BE2C (cell line): ENCODE results near the gene NCBP2L.

Experiments used
- DNase-seq: peaks from one replicate; pipeline ENCODE4 v3.0.0-alpha.2; 2020
- H3K27me3 ChIP-seq: fragments of 250-450 bp; sonication (Bioruptor Pico); 2 replicates; pipeline ENCODE4 v1.5.1; 2020; ENCODE audit warnings: mild to moderate bottlenecking
- H3K36me3 ChIP-seq: fragments of 250-450 bp; sonication (Bioruptor Pico); 2 replicates; pipeline ENCODE4 v1.5.1; 2020; ENCODE audit warnings: mild to moderate bottlenecking
- H3K4me1 ChIP-seq: fragments of 250-450 bp; sonication (Bioruptor Pico); 2 replicates; pipeline ENCODE4 v1.5.1; 2020
- H3K4me3 ChIP-seq: 2 replicates; pipeline ENCODE4 v1.5.1; 2011; ENCODE audit warnings: low read depth, low read length
- H3K9me3 ChIP-seq: fragments of 250-450 bp; sonication (Bioruptor Pico); 2 replicates; pipeline ENCODE4 v1.5.1; 2020
- TF ChIP-seq, protein P1 (sequence below): IDR thresholded peaks from 2 replicates; pipeline ENCODE4 v1.5.1; 2012; ENCODE audit warnings: mild to moderate bottlenecking, low read depth, low read length

Gene NCBP2L

DNA sequence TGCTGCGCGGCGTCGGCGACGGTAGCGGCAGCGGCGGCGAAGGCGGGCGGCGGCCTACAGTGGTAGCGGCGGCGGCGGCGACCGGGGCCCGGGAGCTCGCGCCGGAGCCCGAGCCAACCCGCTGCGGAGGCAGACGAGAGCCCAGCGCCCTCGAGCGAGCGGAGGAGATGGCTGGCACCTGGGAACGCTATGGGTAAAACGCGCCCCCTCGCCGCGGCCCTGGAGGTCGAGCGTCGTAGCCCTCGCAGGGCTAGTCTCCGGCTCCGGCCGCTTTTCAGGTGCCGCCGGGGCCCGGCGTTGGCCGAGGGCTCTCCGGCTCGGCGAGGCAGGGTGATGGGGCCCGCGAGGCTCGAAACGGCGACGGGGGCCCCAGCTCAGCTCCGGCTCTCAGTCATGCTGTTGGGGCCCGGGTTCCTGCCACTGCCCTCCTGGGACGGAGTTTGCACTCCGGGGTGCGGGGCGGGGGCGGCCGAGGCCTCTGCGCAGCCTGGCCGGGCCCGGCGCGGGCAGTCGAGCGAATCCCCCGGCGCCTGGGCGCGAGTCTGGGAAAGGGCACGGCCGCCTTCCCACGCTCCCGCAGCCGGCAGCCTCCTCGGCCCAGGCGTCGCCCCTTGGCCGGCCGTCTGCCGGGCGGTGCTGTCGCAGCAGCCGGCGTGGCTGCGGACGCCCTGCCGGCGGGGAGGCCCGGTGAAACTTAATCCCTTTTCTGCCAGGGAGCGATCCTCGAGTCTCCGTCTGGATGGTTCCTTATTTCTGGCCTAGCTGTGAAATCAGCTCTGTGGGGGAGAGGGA, 48.9 kb downstream of the NCBP2L start:
- Histone ChIP-seq H3K4me3 (no peak overlapping the region), H3K9me3 (no peaks in the 10 kb centered on the region), H3K4me1 (no peaks in the 10 kb centered on the region), H3K36me3 (no peaks in the 10 kb centered on the region), H3K27me3 (peaks cover 25% of the 10 kb centered on the region)
- peak; percentile 28 for DNase-seq
- TF ChIP-seq, protein P1, sequence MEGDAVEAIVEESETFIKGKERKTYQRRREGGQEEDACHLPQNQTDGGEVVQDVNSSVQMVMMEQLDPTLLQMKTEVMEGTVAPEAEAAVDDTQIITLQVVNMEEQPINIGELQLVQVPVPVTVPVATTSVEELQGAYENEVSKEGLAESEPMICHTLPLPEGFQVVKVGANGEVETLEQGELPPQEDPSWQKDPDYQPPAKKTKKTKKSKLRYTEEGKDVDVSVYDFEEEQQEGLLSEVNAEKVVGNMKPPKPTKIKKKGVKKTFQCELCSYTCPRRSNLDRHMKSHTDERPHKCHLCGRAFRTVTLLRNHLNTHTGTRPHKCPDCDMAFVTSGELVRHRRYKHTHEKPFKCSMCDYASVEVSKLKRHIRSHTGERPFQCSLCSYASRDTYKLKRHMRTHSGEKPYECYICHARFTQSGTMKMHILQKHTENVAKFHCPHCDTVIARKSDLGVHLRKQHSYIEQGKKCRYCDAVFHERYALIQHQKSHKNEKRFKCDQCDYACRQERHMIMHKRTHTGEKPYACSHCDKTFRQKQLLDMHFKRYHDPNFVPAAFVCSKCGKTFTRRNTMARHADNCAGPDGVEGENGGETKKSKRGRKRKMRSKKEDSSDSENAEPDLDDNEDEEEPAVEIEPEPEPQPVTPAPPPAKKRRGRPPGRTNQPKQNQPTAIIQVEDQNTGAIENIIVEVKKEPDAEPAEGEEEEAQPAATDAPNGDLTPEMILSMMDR, result no peak

DNA sequence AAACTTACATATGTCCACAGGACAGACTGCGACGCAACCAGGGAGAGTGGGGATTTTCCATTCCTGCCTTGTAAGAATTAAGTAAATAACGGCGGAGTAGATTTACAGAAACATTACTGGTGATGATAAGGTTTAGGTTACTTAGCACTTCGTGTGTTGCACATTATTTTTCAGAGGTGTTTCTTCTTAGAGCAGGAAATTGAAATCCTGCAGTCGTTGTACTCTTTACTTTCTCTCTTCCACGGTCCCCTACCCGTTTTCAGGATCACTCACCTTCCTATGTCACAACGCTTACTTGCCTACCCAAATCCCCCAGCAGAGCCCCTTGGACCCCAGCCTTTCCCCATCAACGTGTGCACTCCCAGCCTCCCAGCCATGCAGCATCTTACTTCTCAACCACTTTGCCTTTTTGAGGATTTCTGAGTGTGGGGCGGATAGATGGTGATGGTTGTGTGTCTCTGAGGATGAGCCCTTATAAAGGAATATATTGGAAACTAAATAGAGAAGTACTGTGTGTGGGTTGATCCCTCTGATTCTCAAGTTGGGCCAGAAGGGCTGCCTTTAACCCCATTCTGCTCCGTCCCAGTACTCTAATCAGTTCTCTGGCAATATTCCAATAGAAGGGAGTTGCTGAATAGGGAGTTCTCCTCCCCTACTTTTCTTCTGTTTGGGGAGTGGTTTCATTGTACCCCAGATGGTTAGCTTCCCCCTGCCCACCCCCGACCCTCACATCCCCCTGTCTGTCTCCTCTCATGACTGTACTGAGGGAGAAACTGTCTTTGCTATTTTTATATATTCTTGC, 49.7 kb downstream of the NCBP2L start:
- TF ChIP-seq, protein P1, result no peak
- no peak overlapping the region for H3K4me3 ChIP-seq
- no peaks in the 10 kb centered on the region for H3K4me1 ChIP-seq
- peaks cover 25% of the 10 kb centered on the region for H3K27me3 ChIP-seq
- no peaks in the 10 kb centered on the region for H3K36me3 ChIP-seq
- no peaks in the 10 kb centered on the region for H3K9me3 ChIP-seq
- DNase-seq, result no peak

DNA sequence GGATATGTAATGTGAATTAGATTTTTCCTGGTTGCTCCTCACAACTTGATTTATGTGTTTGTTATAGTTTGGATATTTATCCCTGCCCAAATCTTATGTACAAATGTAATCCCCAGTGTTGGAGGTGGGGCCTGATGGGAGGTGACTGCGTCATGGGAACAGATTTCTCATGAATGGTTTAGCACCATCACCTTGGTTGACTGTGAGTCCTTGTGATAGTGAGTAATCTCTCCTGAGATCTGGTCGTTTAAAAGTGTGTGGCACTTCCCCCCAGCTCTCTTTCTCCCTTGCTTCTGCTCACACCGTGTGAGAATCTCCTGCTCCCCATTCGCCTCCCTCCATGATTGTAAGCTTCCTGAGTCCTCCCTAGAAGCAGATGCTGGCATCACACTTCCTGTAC, 50.3 kb downstream of the NCBP2L start:
- Histone ChIP-seq H3K4me1 (no peaks in the 10 kb centered on the region), H3K27me3 (peaks cover 25% of the 10 kb centered on the region), H3K4me3 (no peak overlapping the region), H3K36me3 (no peaks in the 10 kb centered on the region), H3K9me3 (no peaks in the 10 kb centered on the region)
- DNase-seq, result no peak
- TF ChIP-seq, protein P1, result no peak

DNA sequence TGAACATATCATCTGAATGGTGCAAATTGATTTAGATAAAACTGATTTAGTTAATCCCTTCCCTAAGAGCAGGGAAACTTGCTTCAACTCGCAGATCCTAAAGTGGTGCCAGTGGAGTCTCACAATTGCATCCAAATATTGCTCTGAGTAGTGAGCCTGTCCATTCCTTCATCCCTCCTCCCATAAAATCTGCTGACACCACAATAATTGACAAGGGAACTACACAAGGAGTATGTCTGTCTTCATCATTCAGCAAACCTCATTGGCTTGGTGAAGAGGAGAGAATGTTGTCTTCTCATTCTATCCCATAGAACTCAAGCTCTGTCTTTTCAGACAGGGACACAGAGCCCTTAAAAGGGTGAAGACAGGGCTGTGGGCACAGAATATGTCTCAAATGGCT, 52.3 kb downstream of the NCBP2L start:
- DNase-seq, result no peak
- no peaks in the 10 kb centered on the region for H3K4me1 ChIP-seq
- H3K4me3 ChIP-seq, result no peak overlapping the region
- H3K27me3 ChIP-seq, result peaks cover 20% of the 10 kb centered on the region
- H3K9me3 ChIP-seq, result no peaks in the 10 kb centered on the region
- TF ChIP-seq, protein P1, result no peak
- H3K36me3 ChIP-seq, result no peaks in the 10 kb centered on the region

DNA sequence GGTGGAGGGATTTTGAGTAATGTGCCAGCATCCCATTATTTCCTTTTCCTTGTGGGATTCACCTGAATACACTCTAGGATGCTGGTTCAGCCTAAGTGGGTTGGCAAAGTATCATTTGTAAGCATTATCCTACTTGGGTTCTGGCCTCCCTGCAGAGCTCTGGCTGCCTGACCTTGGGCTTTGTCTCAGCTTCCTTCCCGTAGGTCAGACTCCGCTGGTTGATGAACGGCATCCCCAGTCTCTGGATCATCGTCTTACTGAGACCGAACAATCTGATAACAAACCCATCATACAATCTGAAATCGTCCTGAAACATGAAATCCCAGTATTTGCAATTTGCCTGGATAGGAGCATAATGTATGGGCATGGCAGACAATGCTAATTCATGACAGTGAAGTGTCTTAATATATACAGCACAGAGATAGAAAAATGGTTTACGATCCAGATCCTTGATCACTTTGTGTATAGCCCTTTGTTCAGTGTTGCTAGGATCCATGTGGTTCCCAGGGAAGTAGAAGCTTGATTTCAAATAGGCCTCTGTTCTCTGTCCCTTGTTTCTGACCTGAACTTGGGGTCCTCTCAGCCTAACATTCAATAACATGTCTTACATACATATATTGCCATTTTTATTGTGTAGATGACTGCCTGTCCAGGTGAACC, 53.7 kb downstream of the NCBP2L start:
- Histone ChIP-seq H3K27me3 (peaks cover 13% of the 10 kb centered on the region), H3K9me3 (no peaks in the 10 kb centered on the region), H3K4me1 (no peaks in the 10 kb centered on the region), H3K36me3 (no peaks in the 10 kb centered on the region), H3K4me3 (no peak overlapping the region)
- no peak for DNase-seq
- TF ChIP-seq, protein P1, result no peak
